ENCODE results near the gene IRF2BPL. TPM values are rescaled to one million over a fixed set of nuclear protein-coding genes. Genes with fewer than 3 reads are reported as not detected.
A peak's percentile ranks its signal among the peaks of the same experiment; 100 is the strongest.

IRF2BPL gene
- total and polyA plus RNA-seq, 9 of the 15 experiments (the other 6 are each of a cell fraction or from before 2014, with no cell fraction given), result 0.52 to 21.6 (median 2.5) TPM

GRCh38 chr14:77028384-77029231, at the start of gene IRF2BPL (continued):
- peak; percentile 53; the same call in 1 of the 2 replicates for TF ChIP-seq GABPA (tag; conservative IDR thresholded peaks at IDR 0.05; ENCODE audit: low read depth)
- no peak for TF ChIP-seq RFX7 (CRISPR knock-in tag; IDR thresholded peaks at IDR 0.05)
- TF ChIP-seq JUN (IDR thresholded peaks at IDR 0.05; ENCODE audit: borderline replicate concordance, low read depth, low read length), result peak; percentile 80
- TF ChIP-seq JUN (CRISPR knock-in tag; IDR thresholded peaks at IDR 0.05; ENCODE audit: borderline replicate concordance), result peak; percentile 85; the same call in 1 of the 2 replicates
- peak; percentile 63; the same call in 1 of the 2 replicates for TF ChIP-seq PHF8 (IDR thresholded peaks at IDR 0.05; ENCODE audit: borderline replicate concordance, low read length)
- TF ChIP-seq, protein P1, sequence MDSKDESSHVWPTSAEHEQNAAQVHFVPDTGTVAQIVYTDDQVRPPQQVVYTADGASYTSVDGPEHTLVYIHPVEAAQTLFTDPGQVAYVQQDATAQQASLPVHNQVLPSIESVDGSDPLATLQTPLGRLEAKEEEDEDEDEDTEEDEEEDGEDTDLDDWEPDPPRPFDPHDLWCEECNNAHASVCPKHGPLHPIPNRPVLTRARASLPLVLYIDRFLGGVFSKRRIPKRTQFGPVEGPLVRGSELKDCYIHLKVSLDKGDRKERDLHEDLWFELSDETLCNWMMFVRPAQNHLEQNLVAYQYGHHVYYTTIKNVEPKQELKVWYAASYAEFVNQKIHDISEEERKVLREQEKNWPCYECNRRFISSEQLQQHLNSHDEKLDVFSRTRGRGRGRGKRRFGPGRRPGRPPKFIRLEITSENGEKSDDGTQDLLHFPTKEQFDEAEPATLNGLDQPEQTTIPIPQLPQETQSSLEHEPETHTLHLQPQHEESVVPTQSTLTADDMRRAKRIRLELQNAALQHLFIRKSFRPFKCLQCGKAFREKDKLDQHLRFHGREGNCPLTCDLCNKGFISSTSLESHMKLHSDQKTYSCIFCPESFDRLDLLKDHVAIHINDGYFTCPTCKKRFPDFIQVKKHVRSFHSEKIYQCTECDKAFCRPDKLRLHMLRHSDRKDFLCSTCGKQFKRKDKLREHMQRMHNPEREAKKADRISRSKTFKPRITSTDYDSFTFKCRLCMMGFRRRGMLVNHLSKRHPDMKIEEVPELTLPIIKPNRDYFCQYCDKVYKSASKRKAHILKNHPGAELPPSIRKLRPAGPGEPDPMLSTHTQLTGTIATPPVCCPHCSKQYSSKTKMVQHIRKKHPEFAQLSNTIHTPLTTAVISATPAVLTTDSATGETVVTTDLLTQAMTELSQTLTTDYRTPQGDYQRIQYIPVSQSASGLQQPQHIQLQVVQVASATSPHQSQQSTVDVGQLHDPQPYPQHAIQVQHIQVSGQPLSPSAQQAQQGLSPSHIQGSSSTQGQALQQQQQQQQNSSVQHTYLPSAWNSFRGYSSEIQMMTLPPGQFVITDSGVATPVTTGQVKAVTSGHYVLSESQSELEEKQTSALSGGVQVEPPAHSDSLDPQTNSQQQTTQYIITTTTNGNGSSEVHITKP (IDR thresholded peaks at IDR 0.05; ENCODE audit: partially characterized antibody), result peak; percentile 53
- no peak for TF ChIP-seq HDAC2 (IDR thresholded peaks at IDR 0.05)
- TF ChIP-seq HNRNPK (IDR thresholded peaks at IDR 0.05; ENCODE audit: low read depth, low read length, poor library complexity, severe bottlenecking), result no peak
- peak; percentile 67; the same call in 1 of the 2 replicates for TF ChIP-seq ZBTB2 (IDR thresholded peaks at IDR 0.05)
- TF ChIP-seq, protein P2, sequence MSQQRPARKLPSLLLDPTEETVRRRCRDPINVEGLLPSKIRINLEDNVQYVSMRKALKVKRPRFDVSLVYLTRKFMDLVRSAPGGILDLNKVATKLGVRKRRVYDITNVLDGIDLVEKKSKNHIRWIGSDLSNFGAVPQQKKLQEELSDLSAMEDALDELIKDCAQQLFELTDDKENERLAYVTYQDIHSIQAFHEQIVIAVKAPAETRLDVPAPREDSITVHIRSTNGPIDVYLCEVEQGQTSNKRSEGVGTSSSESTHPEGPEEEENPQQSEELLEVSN (IDR thresholded peaks at IDR 0.05; ENCODE audit: borderline replicate concordance in 1 of 2, extremely low read depth in 1 of 2, insufficient read depth in 1 of 2, insufficient read length in 1 of 2, low read depth in 1 of 2, low read length in 1 of 2, poor library complexity in 1 of 2, severe bottlenecking in 1 of 2), result peak; percentile 52 to 78
- TF ChIP-seq JUND (IDR thresholded peaks at IDR 0.05; ENCODE audit: borderline replicate concordance, low read depth, low read length), result peak; percentile 92
- TF ChIP-seq JUND (tag; IDR thresholded peaks at IDR 0.05; ENCODE audit: borderline replicate concordance, low read depth, low read length), result peak; percentile 82; the same call in 2 of the 3 replicates
- no peak for TF ChIP-seq E2F4 (CRISPR knock-in tag; IDR thresholded peaks at IDR 0.05; ENCODE audit: low read depth)
- TF ChIP-seq, protein P3, sequence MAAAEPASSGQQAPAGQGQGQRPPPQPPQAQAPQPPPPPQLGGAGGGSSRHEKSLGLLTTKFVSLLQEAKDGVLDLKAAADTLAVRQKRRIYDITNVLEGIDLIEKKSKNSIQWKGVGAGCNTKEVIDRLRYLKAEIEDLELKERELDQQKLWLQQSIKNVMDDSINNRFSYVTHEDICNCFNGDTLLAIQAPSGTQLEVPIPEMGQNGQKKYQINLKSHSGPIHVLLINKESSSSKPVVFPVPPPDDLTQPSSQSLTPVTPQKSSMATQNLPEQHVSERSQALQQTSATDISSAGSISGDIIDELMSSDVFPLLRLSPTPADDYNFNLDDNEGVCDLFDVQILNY (CRISPR knock-in tag; IDR thresholded peaks at IDR 0.05), result no peak
- no peak for TF ChIP-seq ZFPM2 (CRISPR knock-in tag; IDR thresholded peaks at IDR 0.05)
- TF ChIP-seq, protein P4, sequence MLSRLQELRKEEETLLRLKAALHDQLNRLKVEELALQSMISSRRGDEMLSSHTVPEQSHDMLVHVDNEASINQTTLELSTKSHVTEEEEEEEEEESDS (CRISPR knock-in tag; IDR thresholded peaks at IDR 0.05), result no peak
- no peak for TF ChIP-seq PCBP2 (IDR thresholded peaks at IDR 0.05; ENCODE audit: low read depth, low read length, poor library complexity, severe bottlenecking)

All from K562 (cell line).